KMS-11 (cell line): ENCODE data around the gene SLC25A13.

ENCODE experiments used
- H2AFZ ChIP-seq: fragments of 200-600 bp; sonication (generic); 2 replicates; pipeline ENCODE4 v1.6.1; 2016; ENCODE audit warnings: antibody characterized with exemption, mixed run types, low read depth
- H3K27ac ChIP-seq: fragments of 200-600 bp; sonication (generic); 2 replicates; pipeline ENCODE4 v1.6.1; 2016; ENCODE audit warnings: mild to moderate bottlenecking, mixed run types
- H3K27me3 ChIP-seq: fragments of 200-600 bp; sonication (generic); 2 replicates; pipeline ENCODE4 v1.6.1; 2017; ENCODE audit warnings: mild to moderate bottlenecking, low read depth, mixed run types, moderate library complexity; ENCODE audit not compliant: insufficient read depth
- H3K36me3 ChIP-seq: fragments of 200-600 bp; sonication (generic); 2 replicates; pipeline ENCODE4 v1.6.1; 2017; ENCODE audit warnings: mild to moderate bottlenecking, mixed run types; ENCODE audit not compliant: insufficient read depth
- H3K4me1 ChIP-seq: fragments of 200-600 bp; sonication (generic); 2 replicates; pipeline ENCODE4 v1.6.1; 2016; ENCODE audit warnings: mild to moderate bottlenecking, low read depth, mixed run types; ENCODE audit not compliant: poor library complexity, severe bottlenecking
- H3K4me2 ChIP-seq: fragments of 200-600 bp; sonication (generic); 2 replicates; pipeline ENCODE4 v1.7.0; 2016; ENCODE audit warnings: mild to moderate bottlenecking, mixed run types
- H3K4me3 ChIP-seq: fragments of 200-600 bp; sonication (generic); IDR thresholded peaks from 2 replicates; pipeline ENCODE4 v1.6.1; 2017; ENCODE audit warnings: low read depth, low read length, mixed read lengths; ENCODE audit not compliant: insufficient read depth
- H3K79me2 ChIP-seq: fragments of 200-600 bp; sonication (generic); 2 replicates; pipeline ENCODE4 v1.6.1; 2016; ENCODE audit warnings: low read depth, mixed run types; ENCODE audit not compliant: insufficient read depth
- H3K9ac ChIP-seq: fragments of 200-600 bp; sonication (generic); 2 replicates; pipeline ENCODE4 v1.6.1; 2016; ENCODE audit warnings: mild to moderate bottlenecking, mixed run types
- H4K20me1 ChIP-seq: fragments of 200-600 bp; sonication (generic); 2 replicates; pipeline ENCODE4 v1.6.1; 2016; ENCODE audit warnings: mild to moderate bottlenecking, mixed run types; ENCODE audit not compliant: insufficient read depth
- CTCF ChIP-seq: fragments of 200-600 bp; sonication (generic); conservative IDR thresholded peaks from 2 replicates; pipeline ENCODE4 v1.6.1; 2017; ENCODE audit warnings: low read depth, mild to moderate bottlenecking, antibody characterized with exemption, low read length, moderate library complexity, mixed read lengths

Gene SLC25A13

GRCh38 chr7:96202102-96202501 is 119.8 kb downstream of the SLC25A13 start:
- Histone ChIP-seq H2AFZ (no peak overlapping the region), H4K20me1 (no peaks in the 10 kb centered on the region), H3K9ac (no peak overlapping the region), H3K36me3 (no peaks in the 10 kb centered on the region), H3K27me3 (no peaks in the 10 kb centered on the region), H3K4me3 (no peak overlapping the region), H3K79me2 (no peaks in the 10 kb centered on the region), H3K27ac (no peak overlapping the region), H3K4me1 (no peaks in the 10 kb centered on the region), H3K4me2 (no peak overlapping the region)
- no peak for TF ChIP-seq CTCF

DNA sequence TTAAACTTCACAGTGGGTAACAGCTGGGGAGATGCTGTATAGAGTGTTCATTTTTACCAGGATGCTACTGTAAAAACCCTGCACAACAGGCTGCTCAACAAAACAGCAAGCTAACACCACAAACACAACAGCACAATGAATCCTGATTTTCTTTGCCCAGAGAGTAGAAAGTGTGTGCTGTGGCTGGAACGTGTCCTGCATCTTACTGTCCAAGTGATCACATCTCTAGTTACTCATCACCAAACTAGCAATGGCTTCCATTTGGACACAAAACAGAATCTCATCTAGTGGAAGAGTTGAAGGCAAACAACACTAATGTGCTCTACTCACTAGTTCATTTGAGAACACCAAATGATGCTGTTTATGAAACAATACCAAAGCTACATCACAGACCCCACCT is 121.2 kb downstream of the SLC25A13 start:
- Histone ChIP-seq H3K4me1 (no peaks in the 10 kb centered on the region), H4K20me1 (no peaks in the 10 kb centered on the region), H3K27me3 (no peaks in the 10 kb centered on the region), H3K4me3 (no peak overlapping the region), H3K79me2 (no peaks in the 10 kb centered on the region), H3K27ac (no peak overlapping the region), H3K36me3 (no peaks in the 10 kb centered on the region), H2AFZ (no peak overlapping the region), H3K9ac (no peak overlapping the region), H3K4me2 (no peak overlapping the region)
- no peak for TF ChIP-seq CTCF

- H3K9ac ChIP-seq = no peak overlapping the region
- no peaks in the 10 kb centered on the region for H3K27me3 ChIP-seq
- H3K36me3 ChIP-seq = no peaks in the 10 kb centered on the region
- no peaks in the 10 kb centered on the region for H3K4me1 ChIP-seq
- no peaks in the 10 kb centered on the region for H3K79me2 ChIP-seq
- no peaks in the 10 kb centered on the region for H4K20me1 ChIP-seq
- no peak for TF ChIP-seq CTCF
- H3K27ac ChIP-seq = no peak overlapping the region
- no peak overlapping the region for H3K4me3 ChIP-seq
- H2AFZ ChIP-seq = no peak overlapping the region
- H3K4me2 ChIP-seq = no peak overlapping the region
These were observed 122.5 kb downstream of the SLC25A13 start for GRCh38 chr7:96199421-96199820.

- H3K36me3 ChIP-seq = no peaks in the 10 kb centered on the region
- no peaks in the 10 kb centered on the region for H3K79me2 ChIP-seq
- no peaks in the 10 kb centered on the region for H3K4me1 ChIP-seq
- no peaks in the 10 kb centered on the region for H4K20me1 ChIP-seq
- no peaks in the 10 kb centered on the region for H3K27me3 ChIP-seq
- no peak overlapping the region for H3K27ac ChIP-seq
- H3K4me3 ChIP-seq = no peak overlapping the region
- no peak overlapping the region for H3K9ac ChIP-seq
- no peak for TF ChIP-seq CTCF
- no peak overlapping the region for H3K4me2 ChIP-seq
- H2AFZ ChIP-seq = no peak overlapping the region
These were observed 123.8 kb downstream of the SLC25A13 start for GRCh38 chr7:96198047-96198636.
